GM12891 (cell line): ENCODE data around the gene DUOX2. TPM values are rescaled to one million over a fixed set of nuclear protein-coding genes. Genes with fewer than 3 reads are reported as not detected.

Source experiments
- DNase-seq: peaks from one replicate; pipeline ENCODE4 v3.0.0; 2011; ENCODE audit warnings: low spot score; ENCODE audit not compliant: insufficient read length
- FAIRE-seq: peaks from 2 replicates; lab custom pipeline; 2011; peaks lifted over from hg19 to GRCh38; lab: Jason Lieb, UNC
- PAX5 ChIP-seq: IDR thresholded peaks from 2 replicates; pipeline ENCODE4 v1.6.1; 2011; ENCODE audit warnings: low read length, moderate library complexity, mild to moderate bottlenecking; ENCODE audit not compliant: insufficient read depth, severe bottlenecking
- POLR2A ChIP-seq: IDR thresholded peaks from 2 replicates; pipeline ENCODE4 v1.6.1; 2011; ENCODE audit warnings: low read depth, low read length, control low read depth
- POLR2AphosphoS5 ChIP-seq: IDR thresholded peaks from 2 replicates; pipeline ENCODE4 v1.6.1; 2011; ENCODE audit warnings: low read depth, low read length, control low read depth
- POU2F2 ChIP-seq: IDR thresholded peaks from 2 replicates; pipeline ENCODE4 v1.6.1; 2011; ENCODE audit warnings: low read depth, mild to moderate bottlenecking, control low read depth, low read length, moderate library complexity
- SPI1 ChIP-seq: IDR thresholded peaks from 2 replicates; pipeline ENCODE4 v1.6.1; 2011; ENCODE audit warnings: low read depth, low read length, control low read depth
- TAF1 ChIP-seq: IDR thresholded peaks from 2 replicates; pipeline ENCODE4 v1.6.1; 2011; ENCODE audit warnings: low read depth, low read length, control low read depth
- polyA plus RNA-seq: library from polyadenylated mRNA; unstranded; fragments of >200 nt; gene quantifications from one replicate; pipeline ENCODE4 v1.2.1, GENCODE V29; 2012; ENCODE audit warnings: low read depth, missing spikeins, inconsistent platforms; ENCODE audit not compliant: missing spikeins

DUOX2 gene
- 0.04 TPM for polyA plus RNA-seq

GRCh38 chr15:45114076-45114750, at the start of gene DUOX2, which contains the start of gene DUOXA2:
Gene DUOX2 (minus strand): TSS chr15:45114172. CDS start chr15:45113411, 761 bp downstream.
Gene DUOXA2 (plus strand): TSS chr15:45114326. CDS start chr15:45114606, 280 bp downstream.
- TF ChIP-seq SPI1 (no peak), POLR2A (no peak), POLR2AphosphoS5 (no peak), PAX5 (no peak), TAF1 (no peak), POU2F2 (no peak)
- FAIRE-seq: no peak
- DNase-seq: no peak

DNA sequence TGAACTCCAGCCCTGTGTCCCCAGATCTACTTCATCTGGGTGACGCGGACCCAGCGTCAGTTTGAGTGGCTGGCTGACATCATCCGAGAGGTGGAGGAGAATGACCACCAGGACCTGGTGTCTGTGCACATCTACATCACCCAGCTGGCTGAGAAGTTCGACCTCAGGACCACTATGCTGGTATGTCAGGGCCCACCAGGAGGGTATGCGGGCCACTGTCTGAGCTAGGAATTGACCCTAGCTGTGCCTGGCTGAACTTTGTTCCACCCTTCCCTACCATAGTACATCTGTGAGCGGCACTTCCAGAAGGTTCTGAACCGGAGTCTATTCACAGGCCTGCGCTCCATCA, 49.5 kb upstream of the DUOX2 start:
- TF ChIP-seq PAX5 (no peak), POU2F2 (no peak), POLR2AphosphoS5 (no peak; the same call in 1 of the 2 replicates), SPI1 (no peak), TAF1 (no peak), POLR2A (no peak)
- FAIRE-seq (no peak), DNase-seq (no peak)

DNA sequence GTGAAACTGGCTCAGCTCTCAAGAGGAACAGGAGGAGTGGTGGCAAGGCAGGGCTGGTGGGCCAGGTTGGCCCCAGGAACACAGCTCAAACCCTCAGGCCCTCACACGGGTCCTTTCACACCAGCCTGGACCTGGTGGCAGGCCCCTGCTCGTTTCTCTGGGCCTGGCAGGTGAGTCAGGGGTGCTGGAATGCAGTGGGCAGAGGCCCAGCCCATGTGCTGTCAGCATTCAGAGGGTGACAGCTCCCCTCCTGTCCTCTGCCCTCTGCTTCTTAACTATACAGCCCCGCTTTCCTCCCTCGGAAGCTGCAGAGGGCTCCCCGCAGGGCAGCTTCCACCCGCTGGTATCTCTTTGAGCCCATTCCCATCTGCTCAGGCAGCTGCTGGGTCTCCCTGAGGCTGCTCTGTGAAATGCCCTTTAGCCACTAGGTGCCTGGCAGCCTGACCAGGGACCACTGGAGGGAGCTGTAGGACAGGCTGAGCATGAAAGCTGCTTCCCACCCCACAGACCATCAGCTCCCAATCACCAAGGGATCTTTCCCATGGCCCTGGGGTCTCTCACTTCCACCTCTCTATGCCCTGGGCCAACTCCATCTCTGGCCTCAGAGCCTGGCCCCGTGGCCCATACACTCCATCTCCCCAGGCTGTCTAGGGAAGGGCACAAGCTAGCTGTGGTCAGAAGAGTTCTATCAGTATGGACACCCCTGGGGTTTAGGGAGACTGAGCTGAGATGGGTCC, 49.0 kb upstream of the DUOX2 start:
- TF ChIP-seq POLR2A (no peak), PAX5 (peak; percentile 4)
- peak; percentile 90 for FAIRE-seq
- peak; percentile 84 for DNase-seq

GRCh38 chr15:45161666-45162065, 47.7 kb upstream of the DUOX2 start:
- no peak for FAIRE-seq

GRCh38 chr15:45157974-45158373, 44.0 kb upstream of the DUOX2 start:
- TF ChIP-seq PAX5 (no peak), POLR2A (no peak), TAF1 (no peak), POU2F2 (no peak), POLR2AphosphoS5 (no peak), SPI1 (no peak)
- no peak for FAIRE-seq
- no peak for DNase-seq

More at GRCh38 chr15:45161666-45162065, 47.7 kb upstream of the DUOX2 start:
- DNase-seq: no peak
- TF ChIP-seq PAX5 (no peak), TAF1 (no peak), POU2F2 (no peak), SPI1 (no peak), POLR2A (no peak), POLR2AphosphoS5 (no peak)

DNA sequence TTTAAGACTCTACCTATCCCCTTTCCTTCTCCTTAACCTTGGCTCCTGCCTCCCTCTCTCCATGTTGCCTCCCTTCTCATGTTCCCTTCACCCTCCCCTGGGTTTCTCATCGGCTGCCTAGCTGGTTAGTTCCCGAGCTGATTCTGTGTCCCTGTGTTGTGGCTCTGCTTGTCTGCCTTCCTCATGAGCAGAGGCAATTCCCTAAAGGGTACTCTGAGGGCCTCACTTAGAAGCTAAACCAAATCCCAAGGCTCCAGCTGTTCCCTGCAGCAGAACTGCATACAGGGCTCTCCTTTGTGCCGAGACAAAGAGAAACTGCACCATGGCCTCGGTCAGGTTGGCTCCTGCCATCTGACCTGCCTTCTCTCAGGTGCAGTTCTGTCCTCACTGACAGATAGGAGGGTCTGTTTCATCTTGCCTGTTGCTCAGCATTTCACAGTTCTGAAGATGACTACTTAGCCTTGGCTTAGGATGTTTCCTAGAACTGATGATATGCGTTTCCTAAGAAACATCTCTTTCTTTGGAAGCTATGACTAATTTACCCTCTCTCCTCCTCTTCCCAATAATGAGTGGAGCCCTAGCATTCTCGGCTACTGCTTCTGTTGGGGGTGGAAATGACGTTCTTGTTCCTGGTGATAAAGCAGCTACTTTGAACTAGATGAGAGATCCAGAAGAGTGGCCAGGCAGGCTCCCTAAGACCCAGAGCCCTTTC, 42.9 kb upstream of the DUOX2 start:
- no peak for FAIRE-seq
- no peak for DNase-seq
- no peak for TF ChIP-seq POU2F2
- TF ChIP-seq TAF1: no peak
- no peak for TF ChIP-seq PAX5
- no peak for TF ChIP-seq POLR2A

- FAIRE-seq (no peak), DNase-seq (no peak)
- TF ChIP-seq SPI1 (no peak), PAX5 (no peak), POLR2A (no peak), POU2F2 (no peak), POLR2AphosphoS5 (no peak), TAF1 (no peak)
Measured at GRCh38 chr15:45155739-45156138, 41.8 kb upstream of the DUOX2 start.

- DNase-seq (no peak), FAIRE-seq (no peak)
- TF ChIP-seq POLR2A (no peak), POLR2AphosphoS5 (no peak), PAX5 (no peak), TAF1 (no peak), SPI1 (no peak), POU2F2 (no peak)
Measured at GRCh38 chr15:45151998-45152828, 38.2 kb upstream of the DUOX2 start.

DNA sequence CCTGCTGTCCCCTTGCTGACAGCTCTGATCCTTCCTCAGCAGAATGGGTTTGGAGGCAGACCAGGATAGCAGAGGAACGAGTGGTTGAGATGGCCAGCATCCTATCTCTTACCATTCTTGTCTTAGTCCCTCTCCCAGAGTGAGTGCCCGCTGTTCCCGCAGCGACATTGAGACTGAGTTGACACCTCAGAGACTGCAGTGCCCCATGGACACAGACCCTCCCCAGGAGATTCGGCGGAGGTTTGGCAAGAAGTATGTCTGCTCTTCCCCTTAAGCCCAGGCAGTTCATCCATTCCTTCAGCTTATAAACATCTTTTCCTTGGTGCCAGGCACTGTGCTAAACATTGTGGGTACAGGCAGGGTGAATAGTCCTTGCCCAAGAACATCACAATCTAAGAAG, 37.0 kb upstream of the DUOX2 start:
- FAIRE-seq (no peak), DNase-seq (no peak)
- no peak for TF ChIP-seq SPI1
- no peak for TF ChIP-seq POLR2AphosphoS5
- no peak for TF ChIP-seq POU2F2
- TF ChIP-seq PAX5: no peak
